Activated naive CD8-positive, alpha-beta T cell treated with anti-CD3 and anti-CD28 coated beads for 36 hours (primary cell): ENCODE results near the gene TRIM14. TPM values are rescaled to one million over a fixed set of nuclear protein-coding genes. Genes with fewer than 3 reads are reported as not detected.
A peak's percentile ranks its signal among the peaks of the same experiment; 100 is the strongest.

ENCODE experiments used
- DNase-seq: peaks from one replicate; pipeline ENCODE4 v3.0.0; 2021
- H3K27ac Mint-ChIP-seq: one replicate; pipeline ENCODE4 v1.8.0; 2022; ENCODE audit warnings: mild to moderate bottlenecking, moderate library complexity, mixed read lengths
- H3K27me3 Mint-ChIP-seq: one replicate; pipeline ENCODE4 v1.8.0; 2022; ENCODE audit warnings: mild to moderate bottlenecking, mixed read lengths
- H3K36me3 Mint-ChIP-seq: one replicate; pipeline ENCODE4 v1.8.0; 2021; ENCODE audit warnings: mild to moderate bottlenecking, mixed read lengths
- H3K4me1 Mint-ChIP-seq: one replicate; pipeline ENCODE4 v1.8.0; 2021; ENCODE audit warnings: mixed read lengths
- H3K4me3 Mint-ChIP-seq: one replicate; pipeline ENCODE4 v1.8.0; 2022; ENCODE audit warnings: mild to moderate bottlenecking, moderate library complexity, mixed read lengths
- H3K9me3 Mint-ChIP-seq: one replicate; pipeline ENCODE4 v1.8.0; 2022; ENCODE audit warnings: mixed read lengths
- total RNA-seq, 2 experiments: library from RNA; stranded (reverse); gene quantifications; one replicate each; pipeline ENCODE4 v1.2.3, GENCODE V29; 2021

TRIM14 gene
- total RNA-seq = 10 to 100 TPM; 45.2 to 47.4 TPM

GRCh38 chr9:98118640-98119601 lies at the start of gene TRIM14:
Gene TRIM14, minus strand, starts transcription at chr9:98119222. Its CDS starts 34 bp downstream, at chr9:98119188.
- DNase-seq = peak; percentile 79
- Mint-ChIP-seq H3K27me3 (no peaks in the 10 kb centered on the region), H3K4me1 (peaks cover 36% of the 10 kb centered on the region), H3K36me3 (peaks cover 21% of the 10 kb centered on the region), H3K27ac (peak within 1 kb of the TSS; percentile 92), H3K4me3 (peak within 1 kb of the TSS; percentile 94), H3K9me3 (no peaks in the 10 kb centered on the region)

GRCh38 chr9:98168153-98168780 lies 49.2 kb upstream of the TRIM14 start:
- no peaks in the 10 kb centered on the region for H3K36me3 Mint-ChIP-seq
- peaks cover 31% of the 10 kb centered on the region for H3K4me1 Mint-ChIP-seq
- H3K27ac Mint-ChIP-seq = no peak overlapping the region
- H3K27me3 Mint-ChIP-seq = no peaks in the 10 kb centered on the region
- H3K9me3 Mint-ChIP-seq = no peaks in the 10 kb centered on the region
- H3K4me3 Mint-ChIP-seq = no peak overlapping the region
- no peak for DNase-seq

- Mint-ChIP-seq H3K9me3 (no peaks in the 10 kb centered on the region), H3K4me3 (no peak overlapping the region), H3K36me3 (no peaks in the 10 kb centered on the region), H3K27me3 (no peaks in the 10 kb centered on the region), H3K4me1 (peaks cover 23% of the 10 kb centered on the region), H3K27ac (no peak overlapping the region)
- no peak for DNase-seq
Observed at GRCh38 chr9:98164912-98165311, 45.9 kb upstream of the TRIM14 start.

GRCh38 chr9:98162613-98163012 lies 43.6 kb upstream of the TRIM14 start:
- no peaks in the 10 kb centered on the region for H3K27me3 Mint-ChIP-seq
- peaks cover 29% of the 10 kb centered on the region for H3K4me1 Mint-ChIP-seq
- no peak overlapping the region for H3K27ac Mint-ChIP-seq
- DNase-seq = no peak
- H3K4me3 Mint-ChIP-seq = no peak overlapping the region
- no peaks in the 10 kb centered on the region for H3K9me3 Mint-ChIP-seq
- no peaks in the 10 kb centered on the region for H3K36me3 Mint-ChIP-seq

GRCh38 chr9:98161851-98162250 lies 42.8 kb upstream of the TRIM14 start:
- DNase-seq = no peak
- no peaks in the 10 kb centered on the region for H3K27me3 Mint-ChIP-seq
- H3K4me3 Mint-ChIP-seq = no peak overlapping the region
- H3K4me1 Mint-ChIP-seq = peaks cover 29% of the 10 kb centered on the region
- H3K27ac Mint-ChIP-seq = no peak overlapping the region
- no peaks in the 10 kb centered on the region for H3K9me3 Mint-ChIP-seq
- H3K36me3 Mint-ChIP-seq = no peaks in the 10 kb centered on the region

- Mint-ChIP-seq H3K4me3 (no peak overlapping the region), H3K27ac (no peak overlapping the region), H3K9me3 (no peaks in the 10 kb centered on the region), H3K27me3 (no peaks in the 10 kb centered on the region), H3K4me1 (peaks cover 26% of the 10 kb centered on the region), H3K36me3 (no peaks in the 10 kb centered on the region)
- DNase-seq = no peak
Observed at GRCh38 chr9:98159790-98160189, 40.8 kb upstream of the TRIM14 start.

- Mint-ChIP-seq H3K4me1 (peaks cover 24% of the 10 kb centered on the region), H3K9me3 (no peaks in the 10 kb centered on the region), H3K4me3 (no peak overlapping the region), H3K27ac (peak overlapping the region; percentile 30), H3K27me3 (no peaks in the 10 kb centered on the region), H3K36me3 (no peaks in the 10 kb centered on the region)
- DNase-seq = no peak
Observed at GRCh38 chr9:98159301-98159700, 40.3 kb upstream of the TRIM14 start.

GRCh38 chr9:98158071-98158831 lies 39.2 kb upstream of the TRIM14 start:
- Mint-ChIP-seq H3K4me1 (peaks cover 20% of the 10 kb centered on the region), H3K36me3 (no peaks in the 10 kb centered on the region), H3K27me3 (no peaks in the 10 kb centered on the region), H3K27ac (peak overlapping the region; percentile 23), H3K4me3 (no peak overlapping the region), H3K9me3 (no peaks in the 10 kb centered on the region)
- no peak for DNase-seq

GRCh38 chr9:98157372-98157771 lies 38.4 kb upstream of the TRIM14 start:
- no peak overlapping the region for H3K4me3 Mint-ChIP-seq
- peaks cover 20% of the 10 kb centered on the region for H3K4me1 Mint-ChIP-seq
- H3K27ac Mint-ChIP-seq = no peak overlapping the region
- H3K27me3 Mint-ChIP-seq = no peaks in the 10 kb centered on the region
- no peaks in the 10 kb centered on the region for H3K9me3 Mint-ChIP-seq
- no peak for DNase-seq
- no peaks in the 10 kb centered on the region for H3K36me3 Mint-ChIP-seq

GRCh38 chr9:98154678-98155077 lies 35.7 kb upstream of the TRIM14 start:
- Mint-ChIP-seq H3K27me3 (no peaks in the 10 kb centered on the region), H3K9me3 (no peaks in the 10 kb centered on the region), H3K4me1 (peaks cover 13% of the 10 kb centered on the region), H3K36me3 (no peaks in the 10 kb centered on the region), H3K27ac (no peak overlapping the region), H3K4me3 (no peak overlapping the region)
- DNase-seq = no peak

- no peaks in the 10 kb centered on the region for H3K9me3 Mint-ChIP-seq
- DNase-seq = no peak
- no peaks in the 10 kb centered on the region for H3K27me3 Mint-ChIP-seq
- H3K4me3 Mint-ChIP-seq = no peak overlapping the region
- H3K4me1 Mint-ChIP-seq = no peaks in the 10 kb centered on the region
- H3K36me3 Mint-ChIP-seq = no peaks in the 10 kb centered on the region
- no peak overlapping the region for H3K27ac Mint-ChIP-seq
Observed at GRCh38 chr9:98152526-98152925, 33.5 kb upstream of the TRIM14 start.

GRCh38 chr9:98150721-98151120 lies 31.7 kb upstream of the TRIM14 start:
- H3K27ac Mint-ChIP-seq = no peak overlapping the region
- H3K9me3 Mint-ChIP-seq = no peaks in the 10 kb centered on the region
- no peak for DNase-seq
- no peaks in the 10 kb centered on the region for H3K4me1 Mint-ChIP-seq
- H3K4me3 Mint-ChIP-seq = no peak overlapping the region
- H3K27me3 Mint-ChIP-seq = no peaks in the 10 kb centered on the region
- H3K36me3 Mint-ChIP-seq = no peaks in the 10 kb centered on the region

- H3K36me3 Mint-ChIP-seq = no peaks in the 10 kb centered on the region
- no peaks in the 10 kb centered on the region for H3K4me1 Mint-ChIP-seq
- H3K27me3 Mint-ChIP-seq = no peaks in the 10 kb centered on the region
- no peak overlapping the region for H3K27ac Mint-ChIP-seq
- H3K9me3 Mint-ChIP-seq = no peaks in the 10 kb centered on the region
- no peak for DNase-seq
- H3K4me3 Mint-ChIP-seq = no peak overlapping the region
Observed at GRCh38 chr9:98150164-98150563, 31.1 kb upstream of the TRIM14 start.

- no peaks in the 10 kb centered on the region for H3K9me3 Mint-ChIP-seq
- H3K27me3 Mint-ChIP-seq = no peaks in the 10 kb centered on the region
- H3K27ac Mint-ChIP-seq = no peak overlapping the region
- H3K36me3 Mint-ChIP-seq = no peaks in the 10 kb centered on the region
- no peak for DNase-seq
- no peak overlapping the region for H3K4me3 Mint-ChIP-seq
- H3K4me1 Mint-ChIP-seq = no peaks in the 10 kb centered on the region
Observed at GRCh38 chr9:98149422-98149821, 30.4 kb upstream of the TRIM14 start.

- no peaks in the 10 kb centered on the region for H3K9me3 Mint-ChIP-seq
- H3K27me3 Mint-ChIP-seq = no peaks in the 10 kb centered on the region
- H3K36me3 Mint-ChIP-seq = no peaks in the 10 kb centered on the region
- H3K27ac Mint-ChIP-seq = no peak overlapping the region
- no peak overlapping the region for H3K4me3 Mint-ChIP-seq
- DNase-seq = no peak
- H3K4me1 Mint-ChIP-seq = no peaks in the 10 kb centered on the region
Observed at GRCh38 chr9:98148486-98148885, 29.5 kb upstream of the TRIM14 start.
